NCI-H187 (cell line): ENCODE measurements around the gene DDT.
"Not testable (repeated sequence)": the region's sequence is repeated elsewhere in the genome, so short reads cannot be mapped to it uniquely, and the experiment has no call there.

ENCODE experiments used
- DNase-seq, 2 experiments: peaks; one replicate each; lab custom pipeline; 2025; lab: John Stamatoyannopoulos, UW

The DDT gene

DNA sequence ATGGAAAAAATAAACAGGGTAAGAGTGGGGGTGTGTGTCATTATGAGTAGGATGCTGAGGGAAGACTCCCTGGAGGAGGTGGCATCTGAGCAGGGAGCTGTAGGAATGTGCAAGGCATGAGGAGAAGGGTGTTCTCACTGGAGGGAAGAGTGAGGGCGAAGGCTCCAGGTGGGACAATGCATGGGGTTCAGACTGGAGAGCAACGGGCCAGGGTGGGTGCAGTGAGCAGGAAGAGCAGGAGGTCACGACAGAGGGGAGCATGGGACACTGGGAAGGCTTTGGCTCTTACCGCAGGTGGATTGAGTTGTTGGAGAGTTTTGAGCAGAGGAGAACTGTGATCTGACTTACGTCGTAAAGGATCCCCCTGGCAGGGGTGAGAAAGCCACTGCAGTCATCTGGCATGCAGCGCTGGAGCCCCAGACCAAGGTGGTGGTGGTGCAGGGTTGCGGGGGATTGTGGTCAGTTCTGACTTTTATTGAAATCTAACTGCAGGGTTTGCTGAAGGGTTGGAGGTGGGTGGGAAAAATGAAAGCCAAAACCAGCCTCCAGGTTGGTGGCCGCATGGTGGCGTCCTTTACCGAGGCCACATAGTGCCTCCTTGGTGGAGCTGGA lies 21.3 kb downstream of the DDT start:
- not testable (repeated sequence) for DNase-seq

DNA sequence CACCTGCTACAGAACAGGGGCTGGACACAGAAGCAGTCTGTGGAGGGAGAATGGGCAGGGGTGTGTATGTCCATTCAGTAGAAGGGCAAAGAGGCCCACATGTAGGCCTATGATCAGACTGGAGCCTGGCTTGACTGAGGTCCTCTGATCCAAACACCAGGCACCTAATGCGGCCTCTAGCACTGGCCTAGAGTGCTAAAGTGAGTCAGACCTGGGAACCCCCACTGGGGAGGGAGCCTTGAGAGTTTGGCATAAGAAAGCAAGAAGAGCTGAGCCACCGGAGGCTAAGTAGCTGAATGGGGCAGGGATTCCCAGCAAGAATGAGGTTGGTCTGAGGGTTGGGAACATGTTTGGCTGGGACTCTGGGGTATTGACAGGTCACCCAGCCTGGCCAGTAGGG lies 22.9 kb downstream of the DDT start:
- not testable (repeated sequence) for DNase-seq

DNA sequence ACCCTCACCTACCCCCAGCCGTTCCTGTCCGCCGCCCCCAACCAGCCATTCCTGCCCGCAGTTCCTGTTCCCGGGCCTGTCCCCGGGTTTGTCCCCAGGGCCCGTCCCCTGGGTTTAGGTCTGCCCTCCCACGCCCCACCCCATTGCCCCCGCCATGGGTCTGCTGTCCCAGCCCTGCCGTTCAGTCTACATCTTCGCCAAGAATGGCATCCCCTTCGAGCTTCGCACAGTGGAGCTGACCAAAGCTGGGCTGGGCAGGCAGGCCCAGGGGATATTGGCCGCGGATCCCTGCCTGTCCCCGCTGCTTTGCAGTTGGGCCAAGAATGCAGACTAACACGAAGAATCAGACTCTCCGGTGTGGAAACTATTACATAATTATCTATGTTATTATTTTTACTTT lies 24.5 kb downstream of the DDT start:
- DNase-seq, result not testable (repeated sequence)

- DNase-seq, result not testable (repeated sequence)
These were observed 26.9 kb downstream of the DDT start for GRCh38 chr22:23947391-23947790.

- DNase-seq, result not testable (repeated sequence)
These were observed 34.1 kb downstream of the DDT start for GRCh38 chr22:23940166-23940565.

DNA sequence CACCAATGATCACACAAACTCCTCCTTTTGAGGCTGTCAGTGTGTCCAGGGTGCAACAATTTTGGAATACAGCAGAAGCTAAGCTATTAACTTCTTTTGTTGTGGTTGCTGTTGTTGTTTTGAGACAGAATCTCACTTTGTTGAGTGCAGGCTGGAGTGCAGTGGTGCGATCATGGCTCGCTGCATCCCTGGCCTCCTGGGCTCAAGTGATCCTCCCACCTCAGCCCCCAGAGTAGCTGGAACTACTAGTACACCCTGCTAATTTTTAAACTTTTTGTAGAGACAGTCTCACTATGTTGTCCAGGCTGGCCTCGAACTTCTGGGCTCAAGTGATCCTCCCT lies 35.3 kb downstream of the DDT start:
- DNase-seq, result no peak

- DNase-seq, result no peak
These were observed 35.8 kb downstream of the DDT start for GRCh38 chr22:23938328-23939016.

DNA sequence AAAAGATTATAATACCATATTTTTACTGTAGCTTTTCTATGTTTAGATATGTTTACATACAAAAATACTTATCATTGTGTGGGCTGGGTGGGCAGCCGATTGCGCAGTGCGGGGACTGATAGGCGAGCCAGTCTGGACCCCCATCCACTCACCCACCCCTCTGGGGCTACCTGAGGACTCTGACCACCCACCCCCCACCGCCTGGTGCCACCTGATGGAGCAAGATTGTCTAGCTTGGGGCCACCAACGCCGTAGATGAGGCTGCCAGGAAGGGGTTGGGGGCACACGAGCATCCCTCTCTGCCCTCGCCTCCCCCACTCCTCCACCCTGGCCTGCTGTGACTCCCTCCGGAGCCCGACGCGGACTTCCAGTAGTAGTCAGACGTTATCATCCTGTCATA lies 47.7 kb downstream of the DDT start:
- no peak for DNase-seq

DNA sequence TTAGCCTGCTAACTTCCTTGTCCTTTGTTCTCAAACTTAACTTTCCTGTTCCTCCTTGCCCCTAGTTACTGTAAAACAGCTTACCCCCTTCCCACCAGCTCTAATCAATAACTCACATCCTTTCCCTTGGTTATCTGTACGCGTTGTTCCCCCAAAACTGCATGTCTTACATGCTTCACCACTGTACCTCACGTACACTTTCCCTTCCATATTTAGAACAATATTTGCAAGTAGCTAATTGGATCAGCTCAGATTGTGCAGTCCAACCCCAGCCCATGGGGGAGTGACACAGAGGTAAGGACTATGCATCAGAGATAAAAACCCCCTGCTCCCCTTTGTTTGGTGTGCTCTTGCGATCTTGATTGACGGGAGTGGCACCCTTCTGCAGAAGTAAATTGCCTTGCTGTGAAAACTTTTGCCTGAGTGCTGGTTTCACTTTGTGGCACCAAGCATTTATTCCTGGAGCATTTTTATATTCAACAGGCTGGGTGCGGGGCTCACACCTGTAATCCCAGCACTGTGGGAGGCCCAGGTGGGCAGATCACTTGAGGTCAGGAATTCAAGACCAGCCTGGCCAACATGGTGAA lies 49.1 kb downstream of the DDT start:
- no peak for DNase-seq

GRCh38 chr22:23922921-23923320 lies 51.3 kb downstream of the DDT start:
- DNase-seq, result no peak

- DNase-seq, result not testable (repeated sequence)
These were observed 52.5 kb downstream of the DDT start for GRCh38 chr22:23921586-23922201.
